Measurements from ENCODE around the gene ERC2. TPM values are rescaled to one million over a fixed set of nuclear protein-coding genes. Genes with fewer than 3 reads are reported as not detected.

Gene ERC2
- total and polyA plus RNA-seq, 2 of the 13 experiments (the other 11 are each of a cell fraction or from before 2014, with no cell fraction given) = 0.16 to 0.22 TPM

- Histone ChIP-seq H3K79me2 (ENCODE audit: insufficient read depth, low read length) (no peaks in the 10 kb centered on the region), H3K27ac (ENCODE audit: extremely low read length, insufficient read depth, low read length) (no peak overlapping the region), H3K27me3 (ENCODE audit: control insufficient read depth in 1 of 2, insufficient read depth in 2 of 2, low read length in 2 of 2) (no peaks in the 10 kb centered on the region; a peak in 1 of 5 replicates), H4K20me1 (ENCODE audit: insufficient read depth, low read length) (no peaks in the 10 kb centered on the region), H3K9ac (ENCODE audit: insufficient read depth, low read depth, low read length) (no peak overlapping the region), H3K4me1 (ENCODE audit: insufficient read depth, low read length) (no peaks in the 10 kb centered on the region), H3K9me3 (ENCODE audit: low read length) (no peaks in the 10 kb centered on the region), H3K36me3 (replicated peaks in 1 of 2; ENCODE audit: control insufficient read depth in 1 of 2, insufficient read depth in 2 of 2, low read length in 2 of 2) (no peaks in the 10 kb centered on the region), H3K4me3 (replicated peaks in 1 of 3; ENCODE audit: insufficient read depth in 1 of 3, low read depth in 2 of 3, low read length in 3 of 3) (no peak overlapping the region), H3K4me2 (ENCODE audit: low read depth, low read length) (no peak overlapping the region), H2AFZ (ENCODE audit: low read length) (no peak overlapping the region)
- BruUV-seq (replicated peaks) = no TSS peak
- intact Hi-C loops (cut with micrococcal nuclease; ENCODE audit: unreplicated experiment) (loop anchor here (1.0 to 10.0 kb wide), 2 partner anchors 108 to 1165 kb away; no protein-coding TSS in a partner anchor), in situ Hi-C loops (cut with HindIII; ENCODE audit: extremely low pct_ligation_motif_present, low pct_unique_long_range_greater_than_20kb) (loop anchor here (10.0 kb wide), 1 partner anchor 105 kb away; no protein-coding TSS in a partner anchor)
- DNase-seq (ENCODE audit: low spot score) (no peak), FAIRE-seq (no peak), ATAC-seq (no peak)
- CTCF ChIA-PET (ENCODE audit: low intra/inter-chr PET ratio, low total read pairs) = interaction anchor here (1.4 to 2.3 kb wide), 2 partner anchors 108 to 155 kb away, joined by 6 to 24 read pairs; no protein-coding TSS in a partner anchor
- WGBS (ENCODE audit: low lambda C conversion rate) = 5% methylated on average over 4 of the region's 4 CpGs
- POLR2A ChIA-PET = no interaction called here
- no peak for TF ChIP-seq ATF1 (CRISPR knock-in tag; IDR thresholded peaks at IDR 0.05)
- no peak for TF ChIP-seq ZBTB37 (CRISPR knock-in tag; IDR thresholded peaks at IDR 0.05)
- TF ChIP-seq SPEN (CRISPR knock-in tag; IDR thresholded peaks at IDR 0.05; ENCODE audit: low read depth) = no peak
- no peak for TF ChIP-seq ARNT (IDR thresholded peaks at IDR 0.05)
- no peak for TF ChIP-seq CENPX (CRISPR knock-in tag; IDR thresholded peaks at IDR 0.05)
- no peak for TF ChIP-seq E2F5 (CRISPR knock-in tag; conservative IDR thresholded peaks at IDR 0.05)
- no peak for TF ChIP-seq ZNF20 (CRISPR knock-in tag; IDR thresholded peaks at IDR 0.05)
- no peak for TF ChIP-seq SRSF1 (optimal IDR thresholded peaks at IDR 0.05; ENCODE audit: low read depth, low read length)
- TF ChIP-seq ZNF549 (CRISPR knock-in tag; IDR thresholded peaks at IDR 0.05) = no peak
- TF ChIP-seq ADNP (CRISPR knock-in tag; IDR thresholded peaks at IDR 0.05) = no peak
- TF ChIP-seq ZNF251 (CRISPR knock-in tag; IDR thresholded peaks at IDR 0.05) = no peak
- TF ChIP-seq DNMT3B (CRISPR knock-in tag; conservative IDR thresholded peaks at IDR 0.05) = no peak
- TF ChIP-seq KAT8 (CRISPR knock-in tag; IDR thresholded peaks at IDR 0.05) = no peak
Observed at GRCh38 chr3:56339671-56340070, 128.6 kb downstream of the ERC2 start.
